Astrocyte of the cerebellum (primary cell): Measurements from ENCODE around the gene DNAH8.

Experiments used
- DNase-seq: peaks from one replicate; pipeline ENCODE4 v3.0.0-alpha.2; 2011; ENCODE audit warnings: low read depth
- H3K4me3 ChIP-seq: 2 replicates; pipeline ENCODE4 v1.5.1; 2011; ENCODE audit warnings: mild to moderate bottlenecking, low read depth, low read length, moderate library complexity
- in situ Hi-C: cut with HindIII; loops from 2 replicates; pipeline ENCODE4 v1.10.0; 2017; ENCODE audit warnings: low sequenced_read_pairs
- TF ChIP-seq, protein P1 (sequence below): IDR thresholded peaks from 2 replicates; pipeline ENCODE4 v1.5.1; 2012; ENCODE audit warnings: low read length, low read depth, moderate library complexity, mild to moderate bottlenecking; ENCODE audit errors: missing control alignments

The DNAH8 gene

DNA sequence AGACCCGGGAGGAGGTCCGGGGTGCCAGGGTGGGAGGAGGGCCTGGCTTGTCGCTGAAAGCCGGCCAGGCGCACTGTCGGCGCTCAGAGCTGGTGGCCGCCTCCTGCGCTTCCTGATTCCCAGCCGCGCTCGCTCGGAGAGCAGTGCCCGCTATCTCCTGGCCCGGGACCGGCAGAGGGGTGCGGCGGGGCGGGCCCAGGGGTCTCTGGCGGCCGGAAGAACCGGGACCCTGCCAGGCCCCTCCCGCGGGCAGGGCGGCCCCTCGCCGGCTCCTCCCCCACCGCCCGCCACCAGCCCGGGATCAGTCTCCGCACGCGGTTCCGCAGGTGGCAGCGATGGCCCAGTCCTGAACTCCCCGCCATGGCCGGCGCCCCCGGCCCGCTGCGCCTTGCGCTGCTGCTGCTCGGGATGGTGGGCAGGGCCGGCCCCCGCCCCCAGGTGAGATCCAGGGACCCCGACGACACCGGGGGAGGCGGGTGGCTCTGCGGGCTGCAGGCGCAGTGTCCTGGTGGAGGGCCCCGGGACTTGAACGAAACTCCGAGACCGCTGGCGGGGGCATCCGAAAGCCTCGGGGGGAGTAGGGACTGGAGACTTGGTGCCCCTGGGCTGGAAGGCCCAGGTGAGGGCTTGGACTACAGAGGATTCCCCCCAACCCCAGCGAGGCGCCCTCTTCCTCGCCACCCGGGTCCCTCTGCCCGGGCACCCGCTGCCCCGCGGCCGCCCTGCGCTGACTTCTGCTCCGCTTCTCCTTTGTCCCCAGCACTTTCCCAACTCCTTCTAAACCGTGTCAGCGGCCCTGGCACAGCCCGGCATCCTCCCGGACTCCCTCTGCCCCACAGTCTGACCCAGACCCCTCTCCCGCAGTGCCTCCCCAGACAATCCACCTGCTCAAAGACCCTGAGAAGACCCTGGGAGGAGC is 333.6 kb downstream of the DNAH8 start, which contains the start of gene GLP1R:
TSS of gene GLP1R (plus strand) at position 301 of the 919 bp plus-strand sequence. CDS start at position 361, 60 bp downstream.
- in situ Hi-C loops, result no loop called here
- no peak within 1 kb of the TSS for H3K4me3 ChIP-seq

DNA sequence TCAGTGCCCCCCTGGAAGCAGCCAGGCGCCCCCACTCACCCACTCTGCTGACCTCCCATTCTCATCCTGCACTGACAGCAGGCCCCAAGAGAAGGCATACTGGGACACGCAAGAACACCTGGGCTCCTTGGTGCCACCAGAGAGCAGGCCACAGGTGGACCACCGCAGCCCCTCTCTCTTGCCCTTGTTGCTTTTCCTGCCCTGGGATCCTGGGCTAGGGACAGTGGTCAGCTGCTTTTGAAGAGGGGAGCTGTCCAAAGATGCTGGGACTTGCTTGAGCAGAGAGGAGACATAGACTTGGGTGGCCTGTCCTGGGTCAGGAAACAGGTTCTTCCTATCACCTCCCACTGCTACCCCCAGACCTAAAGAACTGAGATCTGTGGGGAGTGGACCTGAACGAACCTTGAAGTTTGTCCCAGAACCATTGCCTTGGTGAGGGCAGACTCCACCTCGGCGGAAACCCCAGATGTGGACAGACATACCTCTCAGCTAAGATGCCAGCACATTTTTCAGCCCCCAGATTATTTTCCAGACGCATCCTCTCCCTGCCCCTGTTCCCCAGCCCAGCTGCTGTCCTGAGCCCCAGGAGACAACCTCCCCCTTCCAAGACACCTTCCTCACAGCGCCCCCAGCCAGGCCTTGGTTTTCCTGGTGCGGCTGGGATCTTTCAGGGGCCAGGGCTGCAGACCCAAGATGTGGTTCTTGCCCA is 334.6 kb downstream of the DNAH8 start:
- DNase-seq, result no peak
- no peak overlapping the region for H3K4me3 ChIP-seq
- TF ChIP-seq, protein P1, sequence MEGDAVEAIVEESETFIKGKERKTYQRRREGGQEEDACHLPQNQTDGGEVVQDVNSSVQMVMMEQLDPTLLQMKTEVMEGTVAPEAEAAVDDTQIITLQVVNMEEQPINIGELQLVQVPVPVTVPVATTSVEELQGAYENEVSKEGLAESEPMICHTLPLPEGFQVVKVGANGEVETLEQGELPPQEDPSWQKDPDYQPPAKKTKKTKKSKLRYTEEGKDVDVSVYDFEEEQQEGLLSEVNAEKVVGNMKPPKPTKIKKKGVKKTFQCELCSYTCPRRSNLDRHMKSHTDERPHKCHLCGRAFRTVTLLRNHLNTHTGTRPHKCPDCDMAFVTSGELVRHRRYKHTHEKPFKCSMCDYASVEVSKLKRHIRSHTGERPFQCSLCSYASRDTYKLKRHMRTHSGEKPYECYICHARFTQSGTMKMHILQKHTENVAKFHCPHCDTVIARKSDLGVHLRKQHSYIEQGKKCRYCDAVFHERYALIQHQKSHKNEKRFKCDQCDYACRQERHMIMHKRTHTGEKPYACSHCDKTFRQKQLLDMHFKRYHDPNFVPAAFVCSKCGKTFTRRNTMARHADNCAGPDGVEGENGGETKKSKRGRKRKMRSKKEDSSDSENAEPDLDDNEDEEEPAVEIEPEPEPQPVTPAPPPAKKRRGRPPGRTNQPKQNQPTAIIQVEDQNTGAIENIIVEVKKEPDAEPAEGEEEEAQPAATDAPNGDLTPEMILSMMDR, result no peak
- in situ Hi-C loops, result no loop called here

More for the DNA sequence above, 333.6 kb downstream of the DNAH8 start, which contains the start of gene GLP1R:
- no peak for DNase-seq
- TF ChIP-seq, protein P1, result no peak

DNA sequence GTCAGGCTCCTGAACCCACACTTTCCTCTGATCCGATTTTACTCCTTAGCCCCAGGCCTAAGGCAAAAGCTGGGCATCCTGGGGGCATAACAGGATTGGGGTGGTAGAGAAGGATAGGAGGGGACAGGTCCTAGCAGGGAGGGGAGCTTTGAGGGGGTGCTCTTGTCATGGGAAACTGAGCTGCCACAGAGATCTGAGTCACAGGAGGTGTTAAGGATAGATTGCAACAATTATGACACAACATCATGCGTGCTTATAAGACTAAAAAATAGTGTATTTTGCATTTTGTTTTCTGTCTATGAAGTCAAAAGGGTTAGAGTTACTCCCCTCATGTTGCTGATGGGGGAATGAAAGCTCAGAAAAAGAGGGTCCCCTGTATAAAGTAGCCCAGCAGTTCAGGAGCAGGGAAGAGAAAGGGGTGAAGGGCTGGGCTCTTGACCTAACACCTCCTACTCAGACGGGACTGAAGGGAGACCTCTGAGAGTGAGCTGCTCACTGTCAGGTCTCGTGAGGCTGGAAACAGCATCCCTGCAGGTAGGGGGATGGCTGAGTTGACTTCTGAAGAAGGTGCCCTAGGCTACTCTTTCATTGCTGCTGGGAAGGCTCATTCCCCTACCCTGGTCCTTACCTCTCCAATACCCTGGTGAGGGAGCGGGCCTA is 335.5 kb downstream of the DNAH8 start:
- in situ Hi-C loops, result no loop called here
- no peak for DNase-seq

DNA sequence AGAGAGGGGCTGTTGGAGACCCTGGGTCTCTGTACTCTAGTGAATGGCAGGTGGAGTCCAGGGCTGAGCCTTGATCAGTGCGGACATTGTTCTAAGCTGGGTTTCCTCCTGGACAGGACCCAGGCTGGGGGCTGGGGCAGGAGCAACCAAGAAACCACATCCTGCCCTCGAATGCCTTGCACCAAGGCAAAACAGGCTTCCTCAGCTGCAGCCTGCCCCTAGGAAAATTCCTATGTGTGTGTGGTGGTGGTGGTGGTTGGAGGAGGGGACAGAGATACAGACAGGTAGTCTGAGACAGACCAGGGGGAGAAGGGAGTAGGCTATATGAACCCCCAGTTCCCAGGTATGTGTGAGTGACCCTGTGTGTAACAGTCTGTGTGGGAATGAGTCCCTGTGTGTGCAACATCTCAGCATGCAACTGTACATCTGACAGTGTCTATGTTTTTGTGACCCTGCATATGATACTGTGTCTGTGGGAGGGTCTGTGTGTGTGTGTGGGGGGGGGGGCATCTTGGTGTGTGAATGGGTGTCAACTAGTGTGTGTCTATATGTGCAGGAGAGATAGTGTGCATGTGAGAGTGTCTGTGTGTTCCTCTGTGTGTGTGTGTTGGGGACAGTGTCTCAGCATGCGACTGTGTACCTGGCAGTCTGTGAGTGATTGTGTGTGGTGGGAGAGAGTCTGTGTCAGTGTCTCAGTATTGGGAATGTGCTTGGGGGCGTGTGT is 336.4 kb downstream of the DNAH8 start:
- TF ChIP-seq, protein P1, result no peak
- in situ Hi-C loops, result no loop called here
- no peak overlapping the region for H3K4me3 ChIP-seq
- DNase-seq, result no peak

More for the DNA sequence above, 335.5 kb downstream of the DNAH8 start:
- TF ChIP-seq, protein P1, result no peak
- no peak overlapping the region for H3K4me3 ChIP-seq

DNA sequence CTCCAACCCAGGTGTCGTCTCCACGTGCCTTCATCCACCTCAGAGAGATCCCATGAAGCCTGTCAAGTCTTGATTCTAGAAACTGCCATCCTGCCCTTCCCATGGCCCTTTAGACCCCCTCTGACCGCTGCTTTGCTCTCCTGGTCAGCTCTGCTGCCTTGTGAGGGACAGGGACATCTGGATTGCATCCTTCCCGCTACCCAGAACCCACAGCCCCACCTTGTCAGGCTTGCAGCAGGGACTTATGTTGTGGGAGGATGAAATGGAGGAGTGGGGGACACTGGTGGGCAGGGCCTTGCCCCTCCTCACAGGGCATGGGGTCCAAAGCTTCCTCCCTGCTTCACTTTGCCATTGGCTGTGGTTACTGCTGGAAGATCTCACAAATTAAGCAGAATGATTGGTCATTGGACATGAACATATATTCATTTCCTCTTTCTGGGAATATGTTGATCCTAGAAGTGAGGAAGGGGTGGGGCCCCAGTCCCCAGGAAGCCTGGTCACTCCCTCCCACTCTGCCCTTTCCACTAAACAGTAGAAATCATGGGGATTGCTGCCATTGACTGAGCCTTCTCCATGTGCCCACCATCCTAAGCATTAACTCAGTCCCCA is 338.0 kb downstream of the DNAH8 start:
- no peak for DNase-seq
- TF ChIP-seq, protein P1, result no peak
- no peak overlapping the region for H3K4me3 ChIP-seq
- in situ Hi-C loops, result no loop called here
